Endothelial cell of umbilical vein (primary cell): ENCODE measurements around the gene PRKG1.

Source experiments
- EZH2 ChIP-seq: IDR thresholded peaks from 2 replicates; pipeline ENCODE4 v1.6.1; 2012; ENCODE audit warnings: borderline replicate concordance, low read depth, mild to moderate bottlenecking, moderate library complexity, low read length, inconsistent platforms; ENCODE audit not compliant: severe bottlenecking
- FOS ChIP-seq: IDR thresholded peaks from 2 replicates; pipeline ENCODE4 v1.6.1; 2011; ENCODE audit warnings: mild to moderate bottlenecking, low read length, moderate library complexity, borderline replicate concordance; ENCODE audit not compliant: insufficient read depth
- GATA2 ChIP-seq: IDR thresholded peaks from 2 replicates; pipeline ENCODE4 v1.7.0; 2011; ENCODE audit warnings: low read depth, mild to moderate bottlenecking, moderate library complexity, mixed read lengths, low read length; ENCODE audit not compliant: insufficient read length, insufficient read depth
- MAX ChIP-seq: IDR thresholded peaks from 2 replicates; pipeline ENCODE4 v1.6.1; 2011; ENCODE audit not compliant: insufficient read depth, insufficient read length
- POLR2A ChIP-seq: IDR thresholded peaks from 2 replicates; pipeline ENCODE4 v1.6.1; 2012; ENCODE audit warnings: low read depth, mild to moderate bottlenecking, control low read depth, low read length
- TF ChIP-seq, protein P1 (sequence below), 2 donors: IDR thresholded peaks; 1 replicate in 1 of 2; 2 replicates in 1 of 2; pipeline ENCODE4 v1.5.1; 2011; ENCODE audit warnings: low read length in 2 of 2, mild to moderate bottlenecking in 2 of 2, moderate library complexity in 2 of 2, control low read depth in 1 of 2, inconsistent platforms in 1 of 2, low read depth in 1 of 2; ENCODE audit not compliant: insufficient read depth in 1 of 2; ENCODE audit errors: extremely low read depth in 1 of 2

DNA sequence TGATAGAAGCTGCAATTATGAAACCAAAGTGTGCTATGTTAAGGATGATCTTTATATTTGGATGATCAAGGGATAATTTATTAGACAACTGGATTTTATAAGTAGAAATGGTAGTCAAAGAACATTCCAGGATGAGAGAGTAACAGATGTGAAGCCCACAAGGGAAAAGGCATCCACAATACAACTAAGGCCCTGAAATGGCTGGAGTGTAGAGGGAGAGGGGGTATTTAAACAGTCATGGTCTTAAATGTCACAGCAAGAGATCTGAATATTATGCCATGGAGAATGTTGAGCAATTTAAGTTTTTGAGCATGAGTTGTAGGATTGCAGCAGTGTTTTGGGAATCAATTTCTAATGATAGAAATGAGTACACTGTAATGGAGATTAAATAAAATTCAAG, 957.5 kb downstream of the PRKG1 start:
- TF ChIP-seq POLR2A (no peak), EZH2 (no peak), FOS (no peak), GATA2 (no peak), MAX (no peak)
- TF ChIP-seq, protein P1, sequence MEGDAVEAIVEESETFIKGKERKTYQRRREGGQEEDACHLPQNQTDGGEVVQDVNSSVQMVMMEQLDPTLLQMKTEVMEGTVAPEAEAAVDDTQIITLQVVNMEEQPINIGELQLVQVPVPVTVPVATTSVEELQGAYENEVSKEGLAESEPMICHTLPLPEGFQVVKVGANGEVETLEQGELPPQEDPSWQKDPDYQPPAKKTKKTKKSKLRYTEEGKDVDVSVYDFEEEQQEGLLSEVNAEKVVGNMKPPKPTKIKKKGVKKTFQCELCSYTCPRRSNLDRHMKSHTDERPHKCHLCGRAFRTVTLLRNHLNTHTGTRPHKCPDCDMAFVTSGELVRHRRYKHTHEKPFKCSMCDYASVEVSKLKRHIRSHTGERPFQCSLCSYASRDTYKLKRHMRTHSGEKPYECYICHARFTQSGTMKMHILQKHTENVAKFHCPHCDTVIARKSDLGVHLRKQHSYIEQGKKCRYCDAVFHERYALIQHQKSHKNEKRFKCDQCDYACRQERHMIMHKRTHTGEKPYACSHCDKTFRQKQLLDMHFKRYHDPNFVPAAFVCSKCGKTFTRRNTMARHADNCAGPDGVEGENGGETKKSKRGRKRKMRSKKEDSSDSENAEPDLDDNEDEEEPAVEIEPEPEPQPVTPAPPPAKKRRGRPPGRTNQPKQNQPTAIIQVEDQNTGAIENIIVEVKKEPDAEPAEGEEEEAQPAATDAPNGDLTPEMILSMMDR (IDR thresholded peaks at IDR 0.05; ENCODE audit: extremely low read depth in 1 of 2, insufficient read depth in 1 of 2, low read depth in 1 of 2, low read length in 2 of 2), result no peak
